Neural progenitor cell (in vitro differentiated cells): ENCODE measurements around the gene PNPLA5.

Source experiments
- EZH2 ChIP-seq: fragments of 200-600 bp; sonication (generic); IDR thresholded peaks from 2 replicates; pipeline ENCODE4 v1.6.1; 2017; ENCODE audit warnings: antibody characterized with exemption, mild to moderate bottlenecking, moderate library complexity
- EZH2phosphoT487 ChIP-seq: fragments of 200-600 bp; sonication (generic); IDR thresholded peaks from 2 replicates; pipeline ENCODE4 v1.6.1; 2017; ENCODE audit warnings: antibody characterized with exemption
- TF ChIP-seq, protein P1 (sequence below): fragments of 200-600 bp; sonication (generic); IDR thresholded peaks from 2 replicates; pipeline ENCODE4 v1.5.1; 2017; ENCODE audit warnings: antibody characterized with exemption, mild to moderate bottlenecking

DNA sequence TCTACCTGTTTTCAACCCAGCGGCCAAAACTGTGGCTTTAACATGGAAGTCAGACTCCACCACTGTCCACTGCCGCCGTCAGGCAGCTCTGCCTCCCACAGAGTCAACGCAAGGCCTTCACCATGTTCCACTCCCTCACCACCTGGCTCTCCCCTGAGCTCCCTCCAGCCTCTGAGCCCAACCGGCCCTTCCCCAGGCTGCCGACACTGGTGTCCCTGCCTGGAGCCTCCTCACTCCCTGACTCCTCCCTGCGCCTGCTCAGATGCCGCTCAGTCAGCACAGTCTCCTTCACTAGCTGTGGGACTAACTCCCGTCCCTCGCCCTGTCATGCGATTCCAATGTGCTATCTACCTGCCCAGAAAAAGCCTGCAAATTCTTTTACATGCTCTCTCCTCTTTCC lies 45.8 kb downstream of the PNPLA5 start:
- TF ChIP-seq, protein P1, sequence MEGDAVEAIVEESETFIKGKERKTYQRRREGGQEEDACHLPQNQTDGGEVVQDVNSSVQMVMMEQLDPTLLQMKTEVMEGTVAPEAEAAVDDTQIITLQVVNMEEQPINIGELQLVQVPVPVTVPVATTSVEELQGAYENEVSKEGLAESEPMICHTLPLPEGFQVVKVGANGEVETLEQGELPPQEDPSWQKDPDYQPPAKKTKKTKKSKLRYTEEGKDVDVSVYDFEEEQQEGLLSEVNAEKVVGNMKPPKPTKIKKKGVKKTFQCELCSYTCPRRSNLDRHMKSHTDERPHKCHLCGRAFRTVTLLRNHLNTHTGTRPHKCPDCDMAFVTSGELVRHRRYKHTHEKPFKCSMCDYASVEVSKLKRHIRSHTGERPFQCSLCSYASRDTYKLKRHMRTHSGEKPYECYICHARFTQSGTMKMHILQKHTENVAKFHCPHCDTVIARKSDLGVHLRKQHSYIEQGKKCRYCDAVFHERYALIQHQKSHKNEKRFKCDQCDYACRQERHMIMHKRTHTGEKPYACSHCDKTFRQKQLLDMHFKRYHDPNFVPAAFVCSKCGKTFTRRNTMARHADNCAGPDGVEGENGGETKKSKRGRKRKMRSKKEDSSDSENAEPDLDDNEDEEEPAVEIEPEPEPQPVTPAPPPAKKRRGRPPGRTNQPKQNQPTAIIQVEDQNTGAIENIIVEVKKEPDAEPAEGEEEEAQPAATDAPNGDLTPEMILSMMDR: no peak
- TF ChIP-seq EZH2 (no peak), EZH2phosphoT487 (no peak)
